GM12878 (cell line): Measurements from ENCODE around the gene XNDC1N. TPM values are rescaled to one million over a fixed set of nuclear protein-coding genes. Genes with fewer than 3 reads are reported as not detected.

ENCODE experiments used
- ATAC-seq: fragments of 200-7000 bp; cut with Tn5 transposase; 3 replicates; pipeline ENCODE4 v1.9.1; 2020; ENCODE audit warnings: mild to moderate bottlenecking, moderate library complexity
- BruUV-seq: library from RNA; stranded (reverse); fragments of 400-500 nt; replicated peaks from 2 replicates; lab custom pipeline; 2021; lab: Mats Ljungman, UMichigan
- CTCF ChIA-PET: fragments of 300-600 bp; sonication (Branson Sonifier 250); formaldehyde crosslinking; extraction: SDS; loops from one replicate; lab custom pipeline; 2021; ENCODE audit warnings: inconsistent platforms; lab: Yijun Ruan, JAX
- POLR2A ChIA-PET: fragments of 350-600 bp; formaldehyde crosslinking; extraction: SDS; loops from one replicate; lab custom pipeline; 2021; ENCODE audit warnings: inconsistent platforms; lab: Charles Lee
- RAD21 ChIA-PET: fragments of 300-600 bp; sonication (Branson Sonifier 250); formaldehyde crosslinking; loops from one replicate; lab custom pipeline; 2023; ENCODE audit warnings: antibody characterized with exemption; ENCODE audit not compliant: unreplicated experiment; lab: Charles Lee
- SMC1A ChIA-PET: fragments of 300-600 bp; sonication (Branson Sonifier 250); formaldehyde crosslinking; loops from one replicate; lab custom pipeline; 2023; ENCODE audit not compliant: unreplicated experiment, uncharacterized antibody; lab: Charles Lee
- DNase-seq: peaks from one replicate; pipeline ENCODE4 v3.0.0-alpha.2; 2011; ENCODE audit warnings: low read depth, low spot score
- FAIRE-seq: peaks from 3 replicates; lab custom pipeline; 2011; peaks lifted over from hg19 to GRCh38; lab: Jason Lieb, UNC
- H2AFZ ChIP-seq: 2 replicates; pipeline ENCODE4 v1.6.0; 2011; ENCODE audit warnings: low read depth, low read length, control low read depth; ENCODE audit not compliant: control insufficient read depth
- H3K27ac ChIP-seq: 2 replicates; pipeline ENCODE4 v1.5.1; 2011; ENCODE audit warnings: control low read depth; ENCODE audit not compliant: control insufficient read depth, insufficient read depth
- H3K27me3 ChIP-seq, 2 experiments: replicated peaks in 1 of 2; 2 replicates each; pipeline versions ENCODE4 v1.6.0 to v1.6.1; 2011; ENCODE audit warnings: low read length in 1 of 2; ENCODE audit not compliant: control insufficient read depth in 2 of 2, insufficient read depth in 2 of 2
- H3K36me3 ChIP-seq, 2 experiments: 2 replicates each; pipeline ENCODE4 v1.5.1; 2011; ENCODE audit warnings: low read length in 1 of 2; ENCODE audit not compliant: control insufficient read depth in 2 of 2, insufficient read depth in 2 of 2
- H3K4me1 ChIP-seq: 2 replicates; pipeline ENCODE4 v1.6.1; 2011; ENCODE audit warnings: mild to moderate bottlenecking, low read length, moderate library complexity, mixed read lengths; ENCODE audit not compliant: control insufficient read depth, insufficient read depth
- H3K4me2 ChIP-seq: 2 replicates; pipeline ENCODE4 v1.6.0; 2011; ENCODE audit warnings: control low read depth; ENCODE audit not compliant: control insufficient read depth, insufficient read depth
- H3K4me3 ChIP-seq: fragments of 200-600 bp; sonication (generic); 2 replicates; pipeline ENCODE4 v1.5.1; 2016
- H3K79me2 ChIP-seq: 2 replicates; pipeline ENCODE4 v1.6.0; 2011; ENCODE audit warnings: low read length; ENCODE audit not compliant: control insufficient read depth, insufficient read depth
- H3K9ac ChIP-seq: 2 replicates; pipeline ENCODE4 v1.8.0; 2011; ENCODE audit warnings: low read length, control low read depth, mixed read lengths; ENCODE audit not compliant: control insufficient read depth, insufficient read depth
- H3K9me3 ChIP-seq: replicated peaks from 3 replicates; pipeline ENCODE4 v1.5.1; 2011; ENCODE audit warnings: mild to moderate bottlenecking, low read length; ENCODE audit not compliant: control insufficient read depth, insufficient read depth
- H4K20me1 ChIP-seq: 2 replicates; pipeline ENCODE4 v1.6.0; 2011; ENCODE audit not compliant: control insufficient read depth, insufficient read depth
- ATF2 ChIP-seq: IDR thresholded peaks from 2 replicates; pipeline ENCODE4 v1.6.1; 2012; ENCODE audit warnings: low read length, inconsistent platforms
- ATF7 ChIP-seq: fragments of 450-650 bp; IDR thresholded peaks from 2 replicates; pipeline ENCODE4 v1.6.1; 2016; ENCODE audit warnings: low read depth, mild to moderate bottlenecking
- BCL3 ChIP-seq: IDR thresholded peaks from 2 replicates; pipeline ENCODE4 v1.6.1; 2011; ENCODE audit warnings: borderline replicate concordance, low read depth, mild to moderate bottlenecking, moderate library complexity, low read length; ENCODE audit not compliant: insufficient read depth, poor library complexity, severe bottlenecking
- CEBPB ChIP-seq, 2 experiments: fragments of 150-350 bp in 1 of 2; IDR thresholded peaks; 2 replicates each; pipeline ENCODE4 v1.6.1; 2012 to 2014; ENCODE audit warnings: low read depth in 2 of 2, low read length in 2 of 2, borderline replicate concordance in 1 of 2, inconsistent platforms in 1 of 2
- CREB1 ChIP-seq: IDR thresholded peaks from 2 replicates; pipeline ENCODE4 v1.6.1; 2012; ENCODE audit warnings: low read depth, mild to moderate bottlenecking, inconsistent platforms
- E2F8 ChIP-seq: fragments of 450-650 bp; IDR thresholded peaks from 2 replicates; pipeline ENCODE4 v1.6.1; 2018; ENCODE audit warnings: mild to moderate bottlenecking, low read depth, moderate library complexity; ENCODE audit not compliant: partially characterized antibody
- EED ChIP-seq: sonication (generic); IDR thresholded peaks from 2 replicates; pipeline ENCODE4 v1.6.1; 2016; ENCODE audit warnings: antibody characterized with exemption, low read depth
- FOXM1 ChIP-seq: IDR thresholded peaks from 2 replicates; pipeline ENCODE4 v1.6.1; 2012; ENCODE audit warnings: low read depth, mild to moderate bottlenecking, inconsistent platforms, low read length, moderate library complexity
- JUNB ChIP-seq: IDR thresholded peaks from 2 replicates; pipeline ENCODE4 v1.6.1; 2016; ENCODE audit warnings: antibody characterized with exemption, mild to moderate bottlenecking
- MEF2A ChIP-seq: IDR thresholded peaks from 2 replicates; pipeline ENCODE4 v1.6.1; 2011; ENCODE audit warnings: low read depth, mild to moderate bottlenecking, low read length, moderate library complexity; ENCODE audit not compliant: insufficient read depth
- NFIC ChIP-seq: IDR thresholded peaks from 2 replicates; pipeline ENCODE4 v1.6.1; 2012; ENCODE audit warnings: low read depth, mild to moderate bottlenecking, inconsistent platforms, low read length, moderate library complexity
- RUNX3 ChIP-seq: IDR thresholded peaks from 2 replicates; pipeline ENCODE4 v1.6.1; 2012; ENCODE audit warnings: low read length, inconsistent platforms
- TCF12 ChIP-seq: IDR thresholded peaks from 2 replicates; pipeline ENCODE4 v1.6.1; 2011; ENCODE audit warnings: low read depth, mild to moderate bottlenecking, low read length
- WRNIP1 ChIP-seq: IDR thresholded peaks from 2 replicates; pipeline ENCODE4 v1.6.1; 2011; ENCODE audit warnings: low read depth, low read length, improper control_type of control experiment, borderline replicate concordance
- WGBS: methylation state at CpG from one replicate; pipeline ENCODE4 v1.1.6; 2016; ENCODE audit warnings: low lambda C conversion rate; ENCODE audit not compliant: insufficient replicate concordance, insufficient coverage; ENCODE audit errors: missing lambda C conversion rate; 5-methylcytosine and 5-hydroxymethylcytosine counted together
- in situ Hi-C: fragments of 300-500 bp; cut with MboI; formaldehyde crosslinking; loops from 9 replicates; pipeline ENCODE4 v1.14.3; 2018; ENCODE audit warnings: mixed read lengths
- intact Hi-C: fragments of 100-400 bp; cut with micrococcal nuclease; formaldehyde crosslinking; loops from one replicate; pipeline ENCODE4 v1.14.2; 2022; ENCODE audit not compliant: unreplicated experiment
- polyA plus RNA-seq, 11 experiments: library from polyadenylated mRNA; depleted of rRNA in 4 of 11; unstranded in 6 of 11; stranded (reverse) in 5 of 11; fragments of >200 nt; fragmentation: Nextera tagmentation in 4 of 11; fragmentation: Illumina TruSeq in 1 of 11; extraction: Ambion mirVana in 4 of 11; extraction: Trizol in 1 of 11; gene quantifications; 1 replicate in 1 of 11; 2 replicates in 10 of 11; pipeline versions ENCODE4 v1.2.1 to v1.2.3, GENCODE V29; 2011 to 2016; ENCODE audit warnings: inconsistent platforms in 2 of 11, missing spikeins in 2 of 11, low read depth in 1 of 11
- total RNA-seq, 4 experiments: library from RNA; depleted of rRNA in 3 of 4; stranded (reverse); fragments of >200 nt in 3 of 4; fragmentation: Illumina TruSeq in 1 of 4; extraction: Trizol in 1 of 4; gene quantifications; 2 replicates each; pipeline versions ENCODE4 v1.2.1 to v1.2.3, GENCODE V29; 2013 to 2021

The XNDC1N gene
- total and polyA plus RNA-seq, 10 of the 15 experiments (the other 5 are each of a cell fraction or from before 2014, with no cell fraction given): 5.7 to 13.7 (median 9.8) TPM

GRCh38 chr11:71931245-71931602 is 2.8 kb upstream of the XNDC1N start:
- ChIA-PET POLR2A (interaction anchor here (0.7 to 3.4 kb wide), 10 partner anchors 10 to 107 kb away, joined by 3 to 25 read pairs (median 4); no protein-coding TSS in a partner anchor), RAD21 (interaction anchor here (0.9 to 3.8 kb wide), 13 partner anchors 9 to 499 kb away, joined by 3 to 24 read pairs (median 5); partner anchors contain the start of gene IL18BP), SMC1A (interaction anchor here (1.3 to 7.3 kb wide), 10 partner anchors 10 to 143 kb away, joined by 3 to 63 read pairs (median 7); no protein-coding TSS in a partner anchor), CTCF (interaction anchor here (0.8 to 6.8 kb wide), 9 partner anchors 13 to 212 kb away, joined by 3 to 49 read pairs (median 4); no protein-coding TSS in a partner anchor)
- in situ Hi-C loops: no loop called here
- 0% methylated on average over 2 of the region's 2 CpGs for WGBS
- ATAC-seq: peak; percentile 2
- H3K4me3 ChIP-seq: peak overlapping the region; percentile 86
- H4K20me1 ChIP-seq: no peaks in the 10 kb centered on the region
- H3K36me3 ChIP-seq: 0 out of 4 replicates have a peak, but pooled peaks cover 0 to 4% of the 10 kb centered on the region in 2 experiments
- no peak overlapping the region for H2AFZ ChIP-seq
- BruUV-seq: no TSS peak
- H3K27ac ChIP-seq: peak overlapping the region; percentile 98
- peaks cover 26% of the 10 kb centered on the region for H3K4me1 ChIP-seq
- H3K27me3 ChIP-seq: no peaks in the 10 kb centered on the region
- FAIRE-seq: no peak
- H3K9ac ChIP-seq: peak overlapping the region; percentile 62
- intact Hi-C loops: no loop called here
- TF ChIP-seq TCF12 (peak; percentile 31; the same call in 1 of the 2 replicates), MEF2A (peak; percentile 79), CREB1 (0 out of 2 replicates have a peak, but pooled peaks have one; percentile 8), WRNIP1 (no peak), CEBPB (IDR thresholded peaks at IDR 0.05; ENCODE audit: borderline replicate concordance in 1 of 2, low read depth in 2 of 2, low read length in 2 of 2) (peak in 1 of 2 experiments; percentile 69; a peak in 1 of 4 replicates), BCL3 (peak; percentile 61), EED (0 out of 2 replicates have a peak, but pooled peaks have one; percentile 3), NFIC (peak; percentile 79), E2F8 (no peak), ATF2 (peak; percentile 72), RUNX3 (0 out of 2 replicates have a peak, but pooled peaks have one; percentile 1), ATF7 (no peak), FOXM1 (peak; percentile 84; the same call in 1 of the 2 replicates), JUNB (peak; percentile 67)
- peak overlapping the region; percentile 84 for H3K4me2 ChIP-seq
- no peaks in the 10 kb centered on the region for H3K9me3 ChIP-seq
- H3K79me2 ChIP-seq: peaks cover 92% of the 10 kb centered on the region
- DNase-seq: peak; percentile 51
